GM08714 (cell line): Measurements from ENCODE around the gene BEND4.
A peak's percentile ranks its signal among the peaks of the same experiment; 100 is the strongest.
"Not testable (repeated sequence)": the region's sequence is repeated elsewhere in the genome, so short reads cannot be mapped to it uniquely, and the experiment has no call there.

Experiments
- H3K4me3 ChIP-seq: fragments of 200-500 bp; sonication (Bioruptor generic); 2 replicates; pipeline ENCODE4 v1.5.1; 2014; ENCODE audit warnings: mild to moderate bottlenecking, low read length, inconsistent platforms
- ZNF274 ChIP-seq: IDR thresholded peaks from 2 replicates; pipeline ENCODE4 v1.6.1; 2012; ENCODE audit warnings: mild to moderate bottlenecking, low read depth, low read length

Gene BEND4

GRCh38 chr4:42152507-42153504 lies at the start of gene BEND4:
BEND4 (minus strand) TSS chr4:42152655; CDS start chr4:42152143, 512 bp downstream.
- peak within 1 kb of the TSS; percentile 86 for H3K4me3 ChIP-seq
- TF ChIP-seq ZNF274, result no peak

- no peak overlapping the region for H3K4me3 ChIP-seq
- no peak for TF ChIP-seq ZNF274
Observed at GRCh38 chr4:42197341-42197740, 44.9 kb upstream of the BEND4 start.

DNA sequence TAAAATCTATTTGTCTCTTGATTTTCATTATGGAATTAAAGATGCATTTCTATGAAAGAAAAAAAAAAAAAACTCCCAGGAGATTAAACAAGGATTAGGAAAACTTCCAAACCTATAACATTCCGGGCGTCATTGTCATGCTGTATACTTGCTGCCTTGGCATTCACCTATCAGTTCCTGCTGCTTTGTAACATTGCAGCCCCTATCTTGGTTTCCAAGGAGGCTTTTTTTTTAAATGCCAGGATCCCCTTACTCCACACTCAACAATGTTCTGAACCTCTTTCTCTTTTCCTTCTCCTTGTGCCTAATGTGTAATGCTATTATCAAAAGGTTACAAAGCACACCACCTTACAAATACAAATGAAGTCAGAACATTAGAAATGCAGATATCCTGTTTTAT lies 20.5 kb upstream of the BEND4 start:
- H3K4me3 ChIP-seq, result no peak overlapping the region
- no peak for TF ChIP-seq ZNF274

- no peak for TF ChIP-seq ZNF274
- no peak overlapping the region for H3K4me3 ChIP-seq
Observed at GRCh38 chr4:42172128-42172790, 19.8 kb upstream of the BEND4 start.

DNA sequence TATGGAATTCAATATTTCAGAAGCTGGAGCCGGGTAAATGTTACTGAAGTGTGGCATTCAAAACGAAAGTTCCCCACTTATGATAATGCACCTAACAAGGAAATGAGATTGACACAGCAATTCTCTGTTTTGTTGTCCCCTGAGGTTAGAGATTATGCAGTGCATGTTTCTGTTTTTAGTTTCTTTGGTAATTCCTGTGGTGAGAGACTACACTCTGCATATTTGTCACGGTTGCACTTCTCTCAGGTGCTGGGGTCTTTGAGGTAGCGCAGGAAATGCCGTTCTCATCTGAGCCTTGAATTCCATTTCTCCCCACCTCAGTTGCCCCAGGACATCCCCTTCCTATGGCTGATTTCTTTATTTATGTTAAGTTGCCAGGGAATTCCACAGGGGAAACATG lies 15.3 kb upstream of the BEND4 start:
- no peak for TF ChIP-seq ZNF274
- H3K4me3 ChIP-seq, result no peak overlapping the region; the same call in 1 of the 2 replicates

GRCh38 chr4:42166186-42166585 lies 13.7 kb upstream of the BEND4 start:
- not testable (repeated sequence) for H3K4me3 ChIP-seq

- no peak overlapping the region for H3K4me3 ChIP-seq
- TF ChIP-seq ZNF274, result no peak
Observed at GRCh38 chr4:42159271-42160001, 7.0 kb upstream of the BEND4 start.

GRCh38 chr4:42151568-42152506 lies 618 bp downstream of the BEND4 start:
- H3K4me3 ChIP-seq, result peak overlapping the region; percentile 86
- TF ChIP-seq ZNF274, result no peak

GRCh38 chr4:42150653-42151567 lies 1.5 kb downstream of the BEND4 start:
- peak overlapping the region; percentile 86 for H3K4me3 ChIP-seq
- TF ChIP-seq ZNF274, result no peak

GRCh38 chr4:42149004-42149403 lies 3.5 kb downstream of the BEND4 start:
- peak overlapping the region; percentile 27; the same call in 1 of the 2 replicates for H3K4me3 ChIP-seq

GRCh38 chr4:42148425-42148824 lies 4.0 kb downstream of the BEND4 start:
- no peak overlapping the region for H3K4me3 ChIP-seq
- TF ChIP-seq ZNF274, result no peak

More at GRCh38 chr4:42149004-42149403, 3.5 kb downstream of the BEND4 start:
- TF ChIP-seq ZNF274, result no peak

- TF ChIP-seq ZNF274, result no peak
- no peak overlapping the region for H3K4me3 ChIP-seq
Observed at GRCh38 chr4:42144028-42144427, 8.4 kb downstream of the BEND4 start.

DNA sequence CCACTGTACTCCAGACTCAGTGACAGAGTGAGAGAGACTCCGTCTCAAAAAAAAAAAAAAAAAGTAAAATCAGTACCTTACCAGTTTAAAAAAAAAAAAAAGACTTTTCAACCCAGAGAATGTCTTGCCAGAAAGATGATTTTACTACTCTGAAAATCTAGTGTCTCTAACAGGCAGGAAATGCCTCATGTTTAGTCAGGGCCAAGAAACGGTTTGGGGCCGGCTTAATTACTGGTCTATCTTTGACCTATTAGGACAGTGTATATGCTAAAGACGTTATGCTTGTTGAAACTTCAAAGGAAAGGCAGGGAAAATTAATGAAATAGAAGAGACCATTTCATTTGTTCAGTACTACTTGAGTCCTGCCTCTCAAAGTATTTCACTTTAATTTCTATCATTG lies 9.9 kb downstream of the BEND4 start:
- TF ChIP-seq ZNF274, result no peak
- H3K4me3 ChIP-seq, result no peak overlapping the region
